ENCODE data around the gene SF3A1.

The SF3A1 gene

GRCh38 chr22:30335236-30335635 is 21.5 kb downstream of the SF3A1 start:
- Histone ChIP-seq H3K27me3 (ENCODE audit: insufficient read depth, poor library complexity, severe bottlenecking) (no peaks in the 10 kb centered on the region), H3K4me3 (replicated peaks; ENCODE audit: insufficient read depth, low read length) (no peak overlapping the region), H3K27ac (replicated peaks) (no peak overlapping the region)
- TF ChIP-seq CTCF (IDR thresholded peaks at IDR 0.05; ENCODE audit: insufficient read depth, low read length) (no peak), POLR2AphosphoS5 (IDR thresholded peaks at IDR 0.05; ENCODE audit: low read depth) (no peak), REST (IDR thresholded peaks at IDR 0.05; ENCODE audit: insufficient replicate concordance, low read depth) (no peak), GABPA (IDR thresholded peaks at IDR 0.05; ENCODE audit: low read depth) (no peak), SPI1 (IDR thresholded peaks at IDR 0.05; ENCODE audit: borderline replicate concordance, low read depth) (no peak)
- DNase-seq (ENCODE audit: low read depth in 1 of 2, low spot score in 1 of 2) = no peak

GRCh38 chr22:30334646-30335045 is 22.0 kb downstream of the SF3A1 start:
- no peak for DNase-seq (ENCODE audit: low read depth in 1 of 2, low spot score in 1 of 2)
- TF ChIP-seq POLR2AphosphoS5 (IDR thresholded peaks at IDR 0.05; ENCODE audit: low read depth) = no peak
- TF ChIP-seq GABPA (IDR thresholded peaks at IDR 0.05; ENCODE audit: low read depth) = no peak
- TF ChIP-seq SPI1 (IDR thresholded peaks at IDR 0.05; ENCODE audit: borderline replicate concordance, low read depth) = no peak
- TF ChIP-seq REST (IDR thresholded peaks at IDR 0.05; ENCODE audit: insufficient replicate concordance, low read depth) = no peak
- no peak for TF ChIP-seq CTCF (IDR thresholded peaks at IDR 0.05; ENCODE audit: insufficient read depth, low read length)
- H3K4me3 ChIP-seq (replicated peaks; ENCODE audit: insufficient read depth, low read length) = no peak overlapping the region
- H3K27me3 ChIP-seq (ENCODE audit: insufficient read depth, poor library complexity, severe bottlenecking) = no peaks in the 10 kb centered on the region
- no peak overlapping the region for H3K27ac ChIP-seq (replicated peaks)

GRCh38 chr22:30333707-30334087 is 23.0 kb downstream of the SF3A1 start:
- DNase-seq (ENCODE audit: low read depth in 1 of 2, low spot score in 1 of 2) = no peak
- no peak overlapping the region for H3K4me3 ChIP-seq (replicated peaks; ENCODE audit: insufficient read depth, low read length)
- TF ChIP-seq CTCF (IDR thresholded peaks at IDR 0.05; ENCODE audit: insufficient read depth, low read length) (no peak), GABPA (IDR thresholded peaks at IDR 0.05; ENCODE audit: low read depth) (no peak), SPI1 (IDR thresholded peaks at IDR 0.05; ENCODE audit: borderline replicate concordance, low read depth) (no peak), POLR2AphosphoS5 (IDR thresholded peaks at IDR 0.05; ENCODE audit: low read depth) (no peak), REST (IDR thresholded peaks at IDR 0.05; ENCODE audit: insufficient replicate concordance, low read depth) (no peak)
- H3K27ac ChIP-seq (replicated peaks) = no peak overlapping the region
- H3K27me3 ChIP-seq (ENCODE audit: insufficient read depth, poor library complexity, severe bottlenecking) = no peaks in the 10 kb centered on the region

All from HL-60 (cell line).